ENCODE data around the gene SELP. TPM values are rescaled to one million over a fixed set of nuclear protein-coding genes. Genes with fewer than 3 reads are reported as not detected.
A peak's percentile ranks its signal among the peaks of the same experiment; 100 is the strongest.

The SELP gene
- total RNA-seq, 2 experiments from 2014 or later: 0.42 to 1.1 TPM

DNA sequence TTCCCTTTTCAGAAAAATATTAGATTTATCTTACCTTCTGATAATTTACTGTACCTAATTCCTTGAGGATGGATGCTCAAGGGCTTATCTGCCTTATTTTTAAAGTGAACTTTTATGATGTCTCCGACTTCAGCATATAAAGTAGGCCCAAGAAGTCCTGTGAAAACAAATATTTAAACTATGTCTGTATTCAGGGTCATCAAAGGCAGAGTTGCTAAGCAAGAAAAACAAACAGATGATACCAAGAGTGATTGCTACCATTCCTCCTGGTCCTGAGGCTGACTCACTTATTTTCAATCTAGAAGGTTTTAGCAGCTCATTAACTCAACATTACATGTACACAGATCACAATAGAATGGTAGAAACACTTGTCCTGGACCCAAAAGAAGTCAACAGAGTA, 57.7 kb downstream of the SELP start:
- DNase-seq: no peak
- peaks cover 42% of the 10 kb centered on the region for H3K36me3 Mint-ChIP-seq
- no peak overlapping the region for H3K4me3 Mint-ChIP-seq
- H3K27ac Mint-ChIP-seq: no peak overlapping the region
- peaks cover 2% of the 10 kb centered on the region for H3K4me1 Mint-ChIP-seq
- no peaks in the 10 kb centered on the region for H3K9me3 Mint-ChIP-seq
- H3K27me3 Mint-ChIP-seq: no peaks in the 10 kb centered on the region

DNA sequence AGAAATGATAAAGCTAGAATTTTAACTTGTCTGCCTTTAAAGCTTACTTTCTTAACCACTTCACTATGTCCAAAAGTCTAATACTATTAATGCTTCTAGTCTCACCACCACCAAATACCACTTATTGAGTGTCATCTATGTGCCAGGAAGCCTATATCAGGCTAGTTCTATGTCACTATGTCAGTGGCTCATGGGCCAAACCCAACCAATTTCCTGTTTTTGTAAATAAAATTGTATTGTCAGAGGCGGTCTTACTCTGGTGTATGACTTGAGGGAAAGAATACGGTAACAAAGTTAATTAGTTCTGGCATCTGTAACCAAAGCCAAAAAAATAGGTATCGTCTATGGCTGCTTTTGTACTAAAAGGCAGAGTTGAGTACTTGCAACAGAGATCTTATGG, 58.5 kb downstream of the SELP start:
- DNase-seq: no peak
- Mint-ChIP-seq H3K9me3 (no peaks in the 10 kb centered on the region), H3K27me3 (no peaks in the 10 kb centered on the region), H3K36me3 (peaks cover 40% of the 10 kb centered on the region), H3K4me1 (peaks cover 2% of the 10 kb centered on the region), H3K27ac (no peak overlapping the region), H3K4me3 (no peak overlapping the region)

DNA sequence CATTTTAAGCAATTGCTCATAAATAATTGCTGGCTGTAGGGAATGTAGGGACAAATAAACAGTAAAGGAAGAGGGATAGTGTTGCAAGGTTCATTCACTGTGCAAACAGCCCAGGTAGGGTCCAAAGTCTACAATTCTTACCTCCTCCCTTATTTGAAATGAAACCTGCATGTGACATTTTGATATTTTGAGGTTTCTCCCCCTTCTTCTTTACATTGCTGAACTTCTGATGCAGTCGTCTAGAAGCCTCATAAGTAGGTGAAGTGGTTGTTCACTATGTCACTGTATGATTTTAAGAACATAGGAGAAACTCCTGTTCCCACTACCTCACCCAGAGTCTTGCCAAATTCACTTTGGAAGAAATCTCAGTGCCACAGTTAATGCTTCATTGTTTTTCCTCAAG, 59.8 kb downstream of the SELP start:
- Mint-ChIP-seq H3K4me3 (no peak overlapping the region), H3K4me1 (peaks cover 9% of the 10 kb centered on the region), H3K27ac (no peak overlapping the region), H3K36me3 (peaks cover 38% of the 10 kb centered on the region), H3K9me3 (no peaks in the 10 kb centered on the region), H3K27me3 (no peaks in the 10 kb centered on the region)
- no peak for DNase-seq

DNA sequence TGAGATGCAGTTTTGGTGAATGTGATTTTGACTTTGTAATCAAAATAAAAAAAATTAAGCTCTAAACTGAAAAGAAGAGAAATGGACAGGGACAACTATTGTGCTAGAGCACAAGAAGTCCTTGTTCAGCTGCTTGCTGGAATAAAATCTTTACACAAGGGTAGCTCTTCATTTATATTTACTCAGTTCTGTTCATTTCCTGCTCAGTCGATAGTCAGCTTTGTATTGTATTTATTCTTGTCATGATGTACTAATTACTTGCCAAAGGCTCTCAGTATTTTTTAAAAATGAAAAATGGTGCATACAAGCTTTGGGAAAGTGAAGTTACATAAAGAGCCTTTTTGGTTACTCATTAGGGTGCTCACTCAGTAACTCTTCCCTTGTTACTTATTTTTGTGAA, 61.4 kb downstream of the SELP start:
- Mint-ChIP-seq H3K27ac (no peak overlapping the region), H3K27me3 (no peaks in the 10 kb centered on the region), H3K9me3 (peaks cover 9% of the 10 kb centered on the region), H3K4me3 (no peak overlapping the region), H3K36me3 (peaks cover 48% of the 10 kb centered on the region), H3K4me1 (peaks cover 20% of the 10 kb centered on the region)
- no peak for DNase-seq

DNA sequence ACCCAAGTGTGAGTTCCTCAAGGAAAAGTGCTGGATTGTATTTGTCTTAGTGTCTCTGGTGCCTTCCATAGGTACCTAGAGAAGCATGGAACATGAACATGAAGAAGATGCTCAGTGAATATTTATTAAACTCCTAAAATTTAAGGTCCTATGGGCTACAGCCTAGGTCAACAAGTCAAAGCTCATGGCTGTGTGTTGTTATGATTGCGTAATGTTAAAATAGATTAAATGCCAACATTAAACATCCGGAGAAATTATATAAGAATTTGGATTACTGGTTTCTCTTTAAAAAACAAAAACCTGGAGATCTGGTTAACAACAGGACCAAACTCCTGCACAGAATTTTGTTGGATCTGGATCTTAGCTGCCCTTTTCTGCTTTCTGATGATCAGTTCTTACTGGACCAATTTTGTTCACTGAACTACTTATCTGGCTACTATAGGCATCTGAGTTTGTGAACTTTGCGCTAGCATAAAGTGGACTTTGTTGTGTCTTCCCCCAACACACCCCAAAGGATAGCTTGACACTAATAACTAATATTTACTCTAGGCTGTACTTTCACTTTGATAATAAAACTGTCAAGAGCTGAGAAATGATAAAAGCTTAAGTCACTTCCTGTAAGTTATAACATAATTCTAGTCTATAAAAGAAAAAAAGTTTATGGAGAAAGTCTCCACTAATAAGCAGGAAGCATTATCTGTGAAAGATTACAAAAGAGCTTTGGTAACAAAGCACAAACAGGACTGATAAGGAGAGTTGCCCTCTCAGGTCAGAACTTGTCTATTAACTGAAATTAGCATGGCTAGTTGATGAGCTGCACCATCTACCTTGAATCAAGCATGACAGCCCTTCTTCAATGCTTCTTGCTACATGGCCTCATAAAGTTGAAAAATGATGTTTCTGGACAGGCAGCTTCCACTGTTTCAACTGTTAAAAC, 64.3 kb downstream of the SELP start:
- peaks cover 13% of the 10 kb centered on the region for H3K9me3 Mint-ChIP-seq
- peaks cover 18% of the 10 kb centered on the region for H3K4me1 Mint-ChIP-seq
- H3K4me3 Mint-ChIP-seq: no peak overlapping the region
- no peak for DNase-seq
- H3K27ac Mint-ChIP-seq: no peak overlapping the region
- H3K27me3 Mint-ChIP-seq: no peaks in the 10 kb centered on the region
- H3K36me3 Mint-ChIP-seq: peaks cover 44% of the 10 kb centered on the region

DNA sequence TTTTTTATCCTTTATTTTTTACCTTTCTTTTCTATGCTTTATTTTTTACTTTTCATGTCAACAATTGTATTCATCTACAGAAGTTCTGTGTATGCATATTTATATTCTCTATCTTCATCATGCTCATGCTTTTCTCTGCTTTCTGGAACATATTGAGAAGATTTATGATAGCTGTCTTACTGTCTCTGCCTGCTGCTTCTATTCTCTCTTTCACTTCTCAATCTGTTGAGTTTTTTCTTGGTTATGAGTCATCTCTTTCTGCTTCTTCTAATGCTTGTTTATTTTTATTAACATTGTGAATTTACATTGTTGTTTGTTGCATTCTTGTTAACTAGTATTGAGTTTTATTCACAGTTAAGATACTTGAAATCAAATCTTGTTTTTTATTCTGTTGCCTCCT, 66.3 kb downstream of the SELP start:
- no peak for DNase-seq
- Mint-ChIP-seq H3K27me3 (no peaks in the 10 kb centered on the region), H3K4me3 (no peak overlapping the region), H3K9me3 (peaks cover 13% of the 10 kb centered on the region), H3K27ac (no peak overlapping the region), H3K4me1 (peaks cover 18% of the 10 kb centered on the region), H3K36me3 (peaks cover 55% of the 10 kb centered on the region)

DNA sequence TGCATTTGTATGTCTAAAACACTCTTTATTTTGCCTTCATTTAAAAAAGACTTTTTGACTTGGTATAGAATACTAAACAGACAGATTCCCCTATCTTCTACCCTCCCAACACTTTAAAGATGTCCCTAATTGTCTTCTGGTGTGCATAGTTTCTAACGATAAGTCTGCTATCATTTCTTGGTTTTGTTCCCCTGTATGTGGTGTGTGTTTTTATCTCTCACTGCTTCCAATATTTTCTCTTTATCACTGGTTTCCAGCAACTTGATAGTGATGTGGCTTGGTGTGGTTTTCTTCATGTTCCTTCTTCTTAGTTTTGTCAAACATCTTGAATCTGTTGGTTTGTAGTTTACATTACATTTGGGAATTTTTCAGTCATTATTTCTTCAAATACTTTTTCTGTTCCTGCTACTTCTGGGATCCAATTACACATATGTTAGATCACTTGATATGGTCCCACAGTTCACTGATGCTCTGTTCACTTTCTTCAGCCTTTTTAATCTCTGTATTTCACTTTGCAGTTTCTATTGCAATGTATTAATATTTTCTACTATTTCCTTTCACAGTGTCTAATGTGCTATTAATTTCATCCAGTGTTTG, 66.8 kb downstream of the SELP start:
- peaks cover 59% of the 10 kb centered on the region for H3K36me3 Mint-ChIP-seq
- H3K4me1 Mint-ChIP-seq: peaks cover 18% of the 10 kb centered on the region
- no peak overlapping the region for H3K4me3 Mint-ChIP-seq
- H3K9me3 Mint-ChIP-seq: peaks cover 13% of the 10 kb centered on the region
- no peaks in the 10 kb centered on the region for H3K27me3 Mint-ChIP-seq
- no peak for DNase-seq
- no peak overlapping the region for H3K27ac Mint-ChIP-seq

DNA sequence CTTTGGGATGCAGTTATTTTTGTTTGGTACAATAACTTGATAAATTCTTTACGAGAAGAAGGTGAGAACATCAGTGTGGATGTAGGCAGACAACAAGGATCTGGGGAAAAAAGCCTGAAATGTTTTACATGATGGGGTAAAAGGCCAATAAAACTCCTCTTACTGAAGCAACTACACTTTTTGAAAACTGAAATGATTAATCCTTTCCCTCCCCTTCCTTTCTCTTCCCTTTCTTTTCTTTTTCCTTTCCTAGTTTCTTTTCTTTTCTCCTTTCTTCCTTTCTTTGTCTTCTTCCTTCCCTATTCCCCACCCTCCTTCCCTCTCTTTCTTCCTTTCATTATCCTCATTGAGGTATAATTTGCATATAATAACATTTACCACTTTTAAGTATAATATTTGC, 68.2 kb downstream of the SELP start:
- no peak overlapping the region for H3K27ac Mint-ChIP-seq
- DNase-seq: no peak
- no peaks in the 10 kb centered on the region for H3K27me3 Mint-ChIP-seq
- no peak overlapping the region for H3K4me3 Mint-ChIP-seq
- peaks cover 13% of the 10 kb centered on the region for H3K9me3 Mint-ChIP-seq
- peaks cover 71% of the 10 kb centered on the region for H3K36me3 Mint-ChIP-seq
- H3K4me1 Mint-ChIP-seq: peaks cover 18% of the 10 kb centered on the region

DNA sequence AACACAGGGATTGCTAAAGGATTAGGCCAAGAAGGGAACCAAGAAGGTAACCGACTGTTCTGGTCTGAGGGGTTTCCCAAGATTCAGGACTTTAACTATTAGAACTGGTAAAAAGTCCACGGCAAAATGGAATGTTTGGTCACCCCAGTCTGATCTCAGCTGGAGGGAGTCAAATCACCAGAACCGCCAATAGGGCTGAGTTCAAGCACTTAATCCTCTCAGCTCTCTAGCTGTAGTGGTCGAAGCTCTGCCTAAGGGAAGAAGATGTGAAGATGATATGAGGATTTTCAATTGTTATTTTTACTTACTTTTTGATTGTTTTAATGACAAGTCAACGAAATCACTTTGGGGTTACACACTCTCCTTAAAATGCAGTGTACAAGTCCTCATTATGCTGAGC, 72.8 kb downstream of the SELP start:
- Mint-ChIP-seq H3K27me3 (no peaks in the 10 kb centered on the region), H3K36me3 (peaks cover 57% of the 10 kb centered on the region), H3K4me3 (no peak overlapping the region), H3K4me1 (no peaks in the 10 kb centered on the region), H3K27ac (no peak overlapping the region), H3K9me3 (no peaks in the 10 kb centered on the region)
- DNase-seq: no peak

DNA sequence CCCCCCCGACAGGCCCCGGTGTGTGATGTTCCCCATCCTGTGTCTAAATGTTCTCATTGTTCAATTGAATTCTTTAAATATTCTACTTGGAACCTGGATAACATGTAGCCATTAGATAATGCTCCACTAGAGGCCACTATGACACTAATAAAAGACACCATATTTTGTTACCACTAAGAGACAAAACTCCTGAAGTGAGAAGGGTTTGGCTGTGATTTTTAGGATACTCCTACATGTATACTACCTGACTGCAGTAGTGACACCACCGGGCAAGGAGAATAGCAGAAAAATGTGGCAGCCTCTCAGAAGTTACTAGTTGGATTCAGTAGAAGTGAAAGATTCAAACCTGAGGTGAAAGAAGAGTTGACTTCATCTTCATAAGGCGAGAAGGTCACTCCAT, 79.6 kb downstream of the SELP start:
- H3K27ac Mint-ChIP-seq: no peak overlapping the region
- DNase-seq: no peak
- H3K4me1 Mint-ChIP-seq: peaks cover 2% of the 10 kb centered on the region
- no peaks in the 10 kb centered on the region for H3K9me3 Mint-ChIP-seq
- no peak overlapping the region for H3K4me3 Mint-ChIP-seq
- no peaks in the 10 kb centered on the region for H3K27me3 Mint-ChIP-seq
- peaks cover 40% of the 10 kb centered on the region for H3K36me3 Mint-ChIP-seq

DNA sequence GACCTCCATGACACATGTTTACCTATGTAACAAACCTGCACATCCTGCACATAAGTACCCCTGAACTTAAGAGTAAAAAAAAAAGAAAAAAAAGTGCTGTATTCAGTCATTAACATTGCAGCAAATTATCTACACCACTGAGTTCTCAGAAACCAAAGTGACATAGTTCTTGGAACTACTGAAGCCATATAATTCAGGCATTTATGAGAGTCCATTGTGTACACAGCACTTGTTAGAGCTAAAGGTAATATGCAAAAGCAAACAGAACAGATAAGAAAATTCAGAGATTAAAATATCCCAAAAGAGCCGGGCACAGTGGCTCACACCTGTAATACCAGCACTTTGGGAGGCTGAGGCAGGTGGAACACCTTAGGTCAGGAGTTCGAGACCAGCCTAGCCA, 81.6 kb downstream of the SELP start:
- Mint-ChIP-seq H3K27me3 (no peaks in the 10 kb centered on the region), H3K4me1 (peaks cover 2% of the 10 kb centered on the region), H3K27ac (no peak overlapping the region), H3K9me3 (no peaks in the 10 kb centered on the region), H3K36me3 (peaks cover 40% of the 10 kb centered on the region), H3K4me3 (no peak overlapping the region)
- no peak for DNase-seq

DNA sequence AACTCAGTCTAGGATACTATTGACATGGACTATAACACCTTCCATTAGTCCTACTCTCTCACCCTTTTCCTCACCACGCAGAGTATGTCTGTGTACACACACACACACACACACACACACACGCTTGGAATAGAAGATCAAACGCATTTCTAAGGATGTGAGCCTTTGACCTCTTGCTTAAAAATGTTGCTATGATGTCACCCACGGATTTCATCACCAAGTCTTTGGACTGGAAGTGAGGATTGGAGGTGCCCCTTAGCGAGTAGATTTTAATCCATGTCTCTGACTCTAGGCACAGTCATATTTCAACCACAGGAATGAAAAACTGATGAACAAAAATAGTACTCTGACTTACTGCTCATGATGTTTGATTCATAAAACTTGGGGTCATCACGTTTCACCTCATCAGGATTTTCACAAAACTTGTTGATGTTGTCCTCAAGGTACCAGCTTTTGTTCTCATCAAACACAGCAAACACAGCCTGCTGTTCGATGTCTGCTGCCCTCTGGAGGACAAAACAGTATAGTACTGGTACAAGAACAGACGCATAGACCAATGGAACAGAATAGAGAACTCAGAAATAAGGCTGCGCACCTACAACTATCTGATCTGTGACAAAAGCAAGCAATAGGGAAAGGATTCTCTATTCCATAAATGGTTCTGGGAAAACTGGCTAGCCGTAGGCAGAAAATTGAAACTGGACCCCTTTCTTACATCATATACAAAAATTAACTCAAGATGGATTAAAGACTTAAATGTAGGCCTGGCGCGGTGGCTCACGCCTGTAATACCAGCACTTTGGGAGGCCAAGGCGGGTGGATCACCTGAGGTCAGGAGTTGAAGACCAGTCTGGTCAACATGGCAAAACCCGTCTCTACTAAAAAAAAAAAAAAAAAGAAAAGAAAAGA, 83.6 kb downstream of the SELP start:
- Mint-ChIP-seq H3K27me3 (no peaks in the 10 kb centered on the region), H3K27ac (no peak overlapping the region), H3K4me3 (no peak overlapping the region), H3K9me3 (no peaks in the 10 kb centered on the region), H3K36me3 (peaks cover 44% of the 10 kb centered on the region), H3K4me1 (peaks cover 2% of the 10 kb centered on the region)
- peak; percentile 14 for DNase-seq

DNA sequence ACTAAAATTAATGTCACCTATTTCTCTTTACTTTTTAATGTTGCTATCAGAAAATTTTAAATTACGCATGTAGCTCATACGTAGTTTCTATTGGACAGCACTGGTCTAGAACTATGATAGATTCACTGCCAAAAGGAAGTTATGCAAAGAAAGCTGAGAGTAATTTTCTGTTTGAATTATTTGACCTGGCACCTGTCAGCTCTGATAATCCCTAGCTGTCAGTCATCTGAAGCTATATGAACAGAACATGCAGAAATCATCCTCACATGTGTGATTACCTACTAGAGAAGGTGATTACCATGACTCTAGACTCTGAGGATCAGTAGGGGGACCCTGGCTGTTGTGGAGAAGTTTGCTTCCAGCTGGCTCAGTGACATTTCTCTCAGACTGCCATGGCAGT, 84.5 kb downstream of the SELP start:
- Mint-ChIP-seq H3K27me3 (no peaks in the 10 kb centered on the region), H3K9me3 (no peaks in the 10 kb centered on the region), H3K4me1 (peaks cover 2% of the 10 kb centered on the region), H3K27ac (no peak overlapping the region), H3K36me3 (peaks cover 43% of the 10 kb centered on the region), H3K4me3 (no peak overlapping the region)
- no peak for DNase-seq

DNA sequence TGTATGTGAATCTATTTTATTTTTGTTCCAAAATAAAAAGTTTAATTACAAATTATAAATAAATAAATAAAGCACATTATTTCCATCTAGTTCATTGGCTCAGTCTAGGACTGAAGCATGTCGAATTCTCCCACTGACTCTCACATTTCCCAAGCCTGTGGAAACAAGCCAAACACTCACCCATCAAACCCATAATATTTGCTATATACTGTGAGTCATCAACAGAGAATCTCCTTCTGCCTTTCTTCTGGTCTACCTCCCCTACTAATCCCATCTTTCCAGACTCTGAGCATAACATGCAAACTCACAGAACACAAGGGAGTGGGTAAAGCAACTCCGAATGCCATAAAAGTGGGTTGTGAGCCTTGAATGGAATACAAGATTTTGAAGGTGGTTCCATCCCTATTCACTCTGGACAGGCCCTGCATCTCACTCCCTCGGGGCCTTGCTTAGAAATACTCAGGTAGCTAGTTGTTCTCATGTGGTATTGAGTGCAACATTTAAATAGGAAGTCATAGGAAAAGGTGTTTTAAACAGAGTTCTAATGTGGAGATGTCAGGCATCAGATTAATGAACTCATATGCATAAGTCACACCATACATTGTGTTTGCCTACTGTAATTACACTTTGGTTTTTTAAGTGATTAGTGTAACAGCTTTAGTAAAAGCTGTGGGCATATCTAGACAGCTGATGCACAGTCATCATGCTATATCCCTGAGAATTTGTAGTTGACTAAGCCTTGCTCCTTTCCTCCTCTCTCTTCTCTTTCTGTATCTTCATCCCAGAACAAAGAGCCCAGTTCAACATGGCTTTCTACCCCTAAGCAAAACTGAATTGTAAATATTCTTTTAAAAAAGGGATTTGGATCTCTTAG, 90.7 kb downstream of the SELP start:
- H3K4me1 Mint-ChIP-seq: no peaks in the 10 kb centered on the region
- H3K36me3 Mint-ChIP-seq: peaks cover 35% of the 10 kb centered on the region
- no peaks in the 10 kb centered on the region for H3K9me3 Mint-ChIP-seq
- DNase-seq: no peak
- no peak overlapping the region for H3K27ac Mint-ChIP-seq
- H3K4me3 Mint-ChIP-seq: no peak overlapping the region
- H3K27me3 Mint-ChIP-seq: no peaks in the 10 kb centered on the region
